ENCODE results near the gene MRPL44.

The MRPL44 gene

GRCh38 chr2:223937535-223937934 lies 19.7 kb upstream of the MRPL44 start:
- no peak for DNase-seq

- DNase-seq = peak; percentile 83
Observed at GRCh38 chr2:223939438-223939837, 17.8 kb upstream of the MRPL44 start.

- DNase-seq = no peak
Observed at GRCh38 chr2:223941579-223942277, 15.5 kb upstream of the MRPL44 start.

GRCh38 chr2:223943135-223943534 lies 14.1 kb upstream of the MRPL44 start:
- DNase-seq = no peak

GRCh38 chr2:223943561-223944008 lies 13.7 kb upstream of the MRPL44 start:
- DNase-seq = peak; percentile 65

- no peak for DNase-seq
Observed at GRCh38 chr2:223944166-223944702, 13.0 kb upstream of the MRPL44 start.

GRCh38 chr2:223944703-223945531 lies 12.3 kb upstream of the MRPL44 start, which contains the start of gene WDFY1:
Gene WDFY1 (minus strand): TSS chr2:223945335. CDS start chr2:223945284, 51 bp downstream.
- DNase-seq = peak; percentile 94

- no peak for DNase-seq
Observed at GRCh38 chr2:223945755-223946154, 11.5 kb upstream of the MRPL44 start.

GRCh38 chr2:223947711-223948205 lies 9.5 kb upstream of the MRPL44 start:
- no peak for DNase-seq

- peak; percentile 64 for DNase-seq
Observed at GRCh38 chr2:223949241-223949840, 7.9 kb upstream of the MRPL44 start.

- DNase-seq = no peak
Observed at GRCh38 chr2:223950448-223951347, 6.6 kb upstream of the MRPL44 start.

GRCh38 chr2:223952280-223952968 lies 4.8 kb upstream of the MRPL44 start:
- DNase-seq = no peak

- peak; percentile 60 for DNase-seq
Observed at GRCh38 chr2:223954401-223954800, 2.9 kb upstream of the MRPL44 start.

- DNase-seq = no peak
Observed at GRCh38 chr2:223956300-223956699, 963 bp upstream of the MRPL44 start.

- DNase-seq = no peak
Observed at GRCh38 chr2:223959688-223960087, 2.4 kb downstream of the MRPL44 start.

- DNase-seq = no peak
Observed at GRCh38 chr2:223967981-223968380, 10.7 kb downstream of the MRPL44 start.

GRCh38 chr2:223969315-223969714 lies 12.1 kb downstream of the MRPL44 start:
- no peak for DNase-seq

- DNase-seq = peak; percentile 77
Observed at GRCh38 chr2:223969856-223970255, 12.6 kb downstream of the MRPL44 start.

GRCh38 chr2:223970343-223971128 lies 13.3 kb downstream of the MRPL44 start:
- peak; percentile 79 for DNase-seq

- DNase-seq = no peak
Observed at GRCh38 chr2:223971731-223972130, 14.5 kb downstream of the MRPL44 start.
